BJ (cell line): ENCODE data around the gene ALG3. TPM values are rescaled to one million over a fixed set of nuclear protein-coding genes. Genes with fewer than 3 reads are reported as not detected.

ENCODE experiments used
- CTCF ChIA-PET: fragments of 350-600 bp; formaldehyde crosslinking; extraction: SDS; loops from one replicate; lab custom pipeline; 2021; ENCODE audit warnings: antibody characterized with exemption, inconsistent platforms; lab: Yijun Ruan, JAX
- POLR2A ChIA-PET: fragments of 300-600 bp; sonication (Branson Sonifier 250); formaldehyde crosslinking; extraction: SDS; loops from one replicate; lab custom pipeline; 2021; ENCODE audit warnings: antibody characterized with exemption; lab: Charles Lee
- DNase-seq: peaks from one replicate; pipeline ENCODE4 v3.0.0-alpha.2; 2011; ENCODE audit warnings: low read depth
- H3K27me3 ChIP-seq: 2 replicates; pipeline ENCODE4 v1.6.0; 2011; ENCODE audit warnings: low read length; ENCODE audit not compliant: control insufficient read depth, insufficient read depth
- H3K36me3 ChIP-seq: 2 replicates; pipeline ENCODE4 v1.5.1; 2011; ENCODE audit warnings: low read length; ENCODE audit not compliant: control insufficient read depth, insufficient read depth
- H3K4me3 ChIP-seq: 2 replicates; pipeline ENCODE4 v1.5.1; 2011; ENCODE audit warnings: low read depth, mild to moderate bottlenecking, control low read depth, low read length
- CTCF ChIP-seq: IDR thresholded peaks from 2 replicates; pipeline ENCODE4 v1.5.1; 2011; ENCODE audit warnings: low read depth, mild to moderate bottlenecking, control low read depth, inconsistent platforms, low read length, moderate library complexity; ENCODE audit not compliant: insufficient read depth
- polyA plus RNA-seq: library from polyadenylated mRNA; depleted of rRNA; stranded (reverse); fragments of >200 nt; gene quantifications from 2 replicates; pipeline ENCODE4 v1.2.3, GENCODE V29; 2011

ALG3 gene
- polyA plus RNA-seq, 1 experiment, result 68.9 TPM

- no peak overlapping the region for H3K4me3 ChIP-seq
- TF ChIP-seq CTCF, result no peak
- POLR2A ChIA-PET, result no interaction called here
- H3K36me3 ChIP-seq, result no peaks in the 10 kb centered on the region
- DNase-seq, result no peak
- CTCF ChIA-PET, result interaction anchor here (1.0 to 1.5 kb wide), 3 partner anchors 15 to 238 kb away, joined by 3 read pairs; partner anchors contain the start of gene ABCC5
- H3K27me3 ChIP-seq, result peaks cover 6% of the 10 kb centered on the region
Observed at GRCh38 chr3:184255291-184256039, 6.7 kb upstream of the ALG3 start.

GRCh38 chr3:184250167-184250828, 1.5 kb upstream of the ALG3 start:
- H3K4me3 ChIP-seq, result peak overlapping the region; percentile 98
- CTCF ChIA-PET, result interaction anchor here (0.6 to 1.4 kb wide), 23 partner anchors 8 to 365 kb away, joined by 3 to 16 read pairs (median 4); partner anchors contain the start of genes AP2M1, EIF2B5 and PARL
- POLR2A ChIA-PET, result no interaction called here
- peaks cover 3% of the 10 kb centered on the region for H3K36me3 ChIP-seq
- no peaks in the 10 kb centered on the region for H3K27me3 ChIP-seq
- peak; percentile 39 for DNase-seq
- peak; percentile 97 for TF ChIP-seq CTCF

- peak; percentile 84 for DNase-seq
- TF ChIP-seq CTCF, result peak; percentile 64
- H3K4me3 ChIP-seq, result peak within 1 kb of the TSS; percentile 98
- no peaks in the 10 kb centered on the region for H3K27me3 ChIP-seq
- ChIA-PET POLR2A (no interaction called here), CTCF (interaction anchor here (0.6 to 1.4 kb wide), 26 partner anchors 9 to 365 kb away, joined by 3 to 16 read pairs (median 4); partner anchors contain the start of genes AP2M1, EIF2B5 and PARL)
- peaks cover 10% of the 10 kb centered on the region for H3K36me3 ChIP-seq
Observed at GRCh38 chr3:184249412-184250166, 827 bp upstream of the ALG3 start, which contains the start of gene EEF1AKMT4. TSS of gene EEF1AKMT4 (plus strand) at chr3:184249672. CDS start at chr3:184249695, 23 bp downstream.

GRCh38 chr3:184242297-184242685, 6.5 kb downstream of the ALG3 start:
- no peak for TF ChIP-seq CTCF
- Histone ChIP-seq H3K4me3 (no peak overlapping the region), H3K36me3 (peaks cover 23% of the 10 kb centered on the region), H3K27me3 (no peaks in the 10 kb centered on the region; the same call in 1 of the 2 replicates)
- CTCF ChIA-PET, result interaction anchor here (1.3 to 6.4 kb wide), 6 partner anchors 16 to 350 kb away, joined by 4 to 54 read pairs (median 5); partner anchors contain the start of gene VWA5B2
- no peak for DNase-seq
- POLR2A ChIA-PET, result interaction anchor here (0.5 kb wide), 1 partner anchor 59 kb away, joined by 3 read pairs; no protein-coding TSS in a partner anchor
